Stimulated activated naive B cell treated with anti-CD40 and anti-IgM and Interleukin-4, amounts not matched to agents 10 μg/mL and 1 μg/mL and 100 μg/mL, for 72 hours (primary cell): ENCODE results near the gene EXOC2.
"Not testable (repeated sequence)": the region's sequence is repeated elsewhere in the genome, so short reads cannot be mapped to it uniquely, and the experiment has no call there.

Experiments
- ATAC-seq, 2 donors: fragments of 150-1000 bp; cut with Tn5 transposase; replicated peaks; 2 replicates each; pipeline ENCODE4 v1.10.0; 2021; ENCODE audit warnings: moderate library complexity in 1 of 2
- DNase-seq: peaks from one replicate; pipeline ENCODE4 v3.0.0; 2021
- H3K27ac Mint-ChIP-seq: one replicate; pipeline ENCODE4 v1.8.0; 2022; ENCODE audit warnings: mild to moderate bottlenecking, mixed read lengths
- H3K27me3 Mint-ChIP-seq, 2 donors: one replicate each; pipeline ENCODE4 v1.8.0; 2022; ENCODE audit warnings: mixed read lengths in 2 of 2
- H3K36me3 Mint-ChIP-seq, 2 donors: one replicate each; pipeline ENCODE4 v1.8.0; 2022; ENCODE audit warnings: mixed read lengths in 2 of 2, mild to moderate bottlenecking in 1 of 2
- H3K4me1 Mint-ChIP-seq, 2 donors: one replicate each; pipeline ENCODE4 v1.8.0; 2022; ENCODE audit warnings: mixed read lengths in 2 of 2, mild to moderate bottlenecking in 1 of 2
- H3K4me3 Mint-ChIP-seq, 2 donors: one replicate each; pipeline ENCODE4 v1.8.0; 2022; ENCODE audit warnings: mild to moderate bottlenecking in 2 of 2, mixed read lengths in 2 of 2, moderate library complexity in 1 of 2
- H3K9me3 Mint-ChIP-seq, 2 donors: one replicate each; pipeline ENCODE4 v1.8.0; 2022; ENCODE audit warnings: mixed read lengths in 2 of 2, mild to moderate bottlenecking in 1 of 2

Gene EXOC2

GRCh38 chr6:583635-584034, 109.3 kb downstream of the EXOC2 start:
- Mint-ChIP-seq H3K4me1 (no peaks in the 10 kb centered on the region), H3K27me3 (no peaks in the 10 kb centered on the region), H3K36me3 (peaks cover 5 to 14% of the 10 kb centered on the region in 2 donors), H3K4me3 (no peak overlapping the region), H3K27ac (no peak overlapping the region), H3K9me3 (no peaks in the 10 kb centered on the region)
- DNase-seq (no peak), ATAC-seq (no peak)

DNA sequence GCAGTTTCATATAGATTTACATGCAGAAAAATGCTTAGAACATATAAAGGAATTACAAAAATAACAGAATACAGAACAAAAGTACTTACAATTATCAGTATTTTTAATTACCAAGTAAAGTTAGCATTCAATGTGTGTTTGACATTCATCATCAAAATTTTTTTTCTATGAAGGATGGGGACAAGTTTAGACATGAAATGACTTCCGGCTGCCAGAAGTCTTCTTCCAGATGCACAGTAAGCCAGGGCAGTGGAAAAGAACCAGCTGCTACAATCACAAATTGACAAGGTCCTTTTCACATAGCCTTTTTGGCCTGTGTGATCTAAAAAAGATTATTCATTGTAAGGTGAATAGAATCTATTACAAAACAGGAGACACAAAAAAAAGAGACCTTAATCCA, 109.8 kb downstream of the EXOC2 start:
- Mint-ChIP-seq H3K4me1 (no peaks in the 10 kb centered on the region), H3K9me3 (no peaks in the 10 kb centered on the region), H3K27ac (no peak overlapping the region), H3K4me3 (no peak overlapping the region), H3K36me3 (peaks cover 5 to 14% of the 10 kb centered on the region in 2 donors), H3K27me3 (no peaks in the 10 kb centered on the region)
- ATAC-seq, result no peak
- no peak for DNase-seq

- DNase-seq (no peak), ATAC-seq (no peak)
- Mint-ChIP-seq H3K4me1 (no peaks in the 10 kb centered on the region), H3K36me3 (peaks cover 5 to 14% of the 10 kb centered on the region in 2 donors), H3K4me3 (no peak overlapping the region), H3K27me3 (no peaks in the 10 kb centered on the region), H3K9me3 (no peaks in the 10 kb centered on the region), H3K27ac (no peak overlapping the region)
Measured at GRCh38 chr6:582370-582769, 110.6 kb downstream of the EXOC2 start.

- Mint-ChIP-seq H3K27me3 (no peaks in the 10 kb centered on the region), H3K36me3 (peaks cover 12 to 26% of the 10 kb centered on the region in 2 donors), H3K4me3 (no peak overlapping the region), H3K4me1 (no peaks in the 10 kb centered on the region), H3K27ac (no peak overlapping the region), H3K9me3 (no peaks in the 10 kb centered on the region)
- ATAC-seq, result no peak
- DNase-seq, result no peak
Measured at GRCh38 chr6:579339-579738, 113.6 kb downstream of the EXOC2 start.

GRCh38 chr6:572596-573265, 120.2 kb downstream of the EXOC2 start:
- Mint-ChIP-seq H3K36me3 (peaks cover 20 to 48% of the 10 kb centered on the region in 2 donors), H3K27me3 (no peaks in the 10 kb centered on the region), H3K4me1 (no peaks in the 10 kb centered on the region), H3K27ac (no peak overlapping the region), H3K9me3 (no peaks in the 10 kb centered on the region), H3K4me3 (no peak overlapping the region)
- ATAC-seq, result no peak
- DNase-seq, result no peak

- DNase-seq (no peak), ATAC-seq (no peak)
- H3K4me3 Mint-ChIP-seq, result no peak overlapping the region
- H3K4me1 Mint-ChIP-seq, result no peaks in the 10 kb centered on the region
- H3K27ac Mint-ChIP-seq, result no peak overlapping the region
- H3K9me3 Mint-ChIP-seq, result no peaks in the 10 kb centered on the region
- H3K36me3 Mint-ChIP-seq, result peaks cover 23 to 54% of the 10 kb centered on the region in 2 donors
- H3K27me3 Mint-ChIP-seq, result no peaks in the 10 kb centered on the region
Measured at GRCh38 chr6:571892-572291, 121.0 kb downstream of the EXOC2 start.

DNA sequence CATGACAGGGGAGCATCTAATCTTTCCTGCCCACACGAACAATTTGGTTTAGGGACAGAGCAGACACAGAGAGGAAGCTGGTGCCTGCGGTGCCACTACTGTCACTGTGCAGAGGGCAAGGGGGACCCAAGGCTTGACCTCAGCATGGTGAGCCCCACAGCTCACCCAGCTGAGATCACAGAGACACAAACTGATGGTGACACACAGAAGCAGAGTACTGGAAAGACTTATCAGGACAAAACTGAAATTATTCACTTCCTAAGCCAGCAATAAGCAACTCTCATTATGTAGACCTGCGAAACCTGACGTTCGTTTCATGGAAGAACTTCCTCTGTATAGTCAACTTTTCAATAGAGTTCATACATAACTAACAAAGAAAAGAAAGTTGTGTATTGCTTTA, 122.1 kb downstream of the EXOC2 start:
- Mint-ChIP-seq H3K9me3 (no peaks in the 10 kb centered on the region), H3K27ac (no peak overlapping the region), H3K27me3 (no peaks in the 10 kb centered on the region), H3K4me3 (no peak overlapping the region), H3K36me3 (peaks cover 23 to 54% of the 10 kb centered on the region in 2 donors), H3K4me1 (no peaks in the 10 kb centered on the region)
- DNase-seq, result no peak
- no peak for ATAC-seq

GRCh38 chr6:568954-569523, 123.9 kb downstream of the EXOC2 start:
- Mint-ChIP-seq H3K27ac (no peak overlapping the region), H3K4me3 (no peak overlapping the region), H3K9me3 (no peaks in the 10 kb centered on the region), H3K27me3 (no peaks in the 10 kb centered on the region), H3K4me1 (no peaks in the 10 kb centered on the region), H3K36me3 (peaks cover 16 to 43% of the 10 kb centered on the region in 2 donors)
- DNase-seq (no peak), ATAC-seq (no peak)

DNA sequence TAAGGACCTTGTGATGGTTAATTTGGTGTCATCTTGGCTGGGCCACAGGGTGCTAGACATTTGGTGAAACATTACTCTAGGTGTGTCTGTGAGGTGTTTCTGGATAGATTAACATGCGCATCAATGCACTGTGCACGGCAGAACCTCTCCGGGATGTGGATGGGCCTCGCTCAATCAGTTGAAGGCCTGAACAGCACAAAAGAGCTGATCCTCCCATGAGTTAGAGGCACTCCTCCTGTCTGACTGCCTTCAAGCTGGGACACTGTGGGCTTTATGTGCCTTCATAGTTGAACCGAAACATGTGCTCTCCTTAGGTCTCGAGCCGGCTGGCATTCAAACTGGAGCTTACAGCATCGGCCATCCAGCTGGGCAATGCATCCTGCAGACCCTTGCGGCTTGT, 124.9 kb downstream of the EXOC2 start:
- H3K27me3 Mint-ChIP-seq, result no peaks in the 10 kb centered on the region
- no peak overlapping the region for H3K27ac Mint-ChIP-seq
- no peaks in the 10 kb centered on the region for H3K4me1 Mint-ChIP-seq
- no peak for DNase-seq
- H3K9me3 Mint-ChIP-seq, result no peaks in the 10 kb centered on the region
- peaks cover 16 to 41% of the 10 kb centered on the region in 2 donors for H3K36me3 Mint-ChIP-seq
- no peak overlapping the region for H3K4me3 Mint-ChIP-seq
- ATAC-seq, result no peak

GRCh38 chr6:563863-564262, 129.1 kb downstream of the EXOC2 start:
- peaks cover 20 to 40% of the 10 kb centered on the region in 2 donors for H3K36me3 Mint-ChIP-seq
- peaks cover 0 to 8% of the 10 kb centered on the region in 2 donors for H3K4me1 Mint-ChIP-seq
- no peaks in the 10 kb centered on the region for H3K27me3 Mint-ChIP-seq
- ATAC-seq (no peak), DNase-seq (no peak)
- H3K27ac Mint-ChIP-seq, result no peak overlapping the region
- H3K4me3 Mint-ChIP-seq, result no peak overlapping the region
- H3K9me3 Mint-ChIP-seq, result no peaks in the 10 kb centered on the region

DNA sequence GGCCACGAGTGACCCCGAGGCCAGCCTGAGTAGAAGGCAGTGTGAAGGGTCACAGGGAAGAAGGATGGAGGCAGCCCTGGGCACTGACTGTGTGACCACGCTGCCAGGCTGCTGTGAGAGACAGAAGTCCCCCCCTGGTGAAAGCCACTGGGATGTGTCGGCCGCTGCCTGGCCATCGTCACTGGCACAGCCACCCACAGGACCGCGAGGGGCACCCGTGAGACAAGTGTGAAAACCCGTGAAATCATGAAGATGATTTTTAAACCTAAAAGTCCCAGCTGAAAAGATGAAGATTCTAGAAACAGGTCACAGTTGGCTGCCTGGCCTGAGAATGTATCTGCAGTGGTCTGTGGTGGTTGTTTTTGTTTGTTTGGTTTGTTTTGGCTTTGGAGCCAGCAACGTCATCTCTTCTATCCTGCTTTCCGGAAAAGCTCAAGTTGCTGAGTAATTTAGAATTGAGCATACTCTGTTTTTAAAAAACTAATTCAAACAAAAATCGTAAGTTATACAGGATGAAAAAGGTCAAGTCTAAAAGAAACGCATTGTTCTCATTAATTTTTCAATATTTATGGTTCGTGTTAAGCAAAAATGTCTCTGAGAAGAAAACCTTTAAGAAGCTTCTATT, 130.8 kb downstream of the EXOC2 start:
- DNase-seq (no peak), ATAC-seq (no peak)
- H3K27me3 Mint-ChIP-seq, result no peaks in the 10 kb centered on the region
- no peaks in the 10 kb centered on the region for H3K9me3 Mint-ChIP-seq
- peak overlapping the region; percentile 39 for H3K27ac Mint-ChIP-seq
- peaks cover 17 to 34% of the 10 kb centered on the region in 2 donors for H3K36me3 Mint-ChIP-seq
- peaks cover 4 to 14% of the 10 kb centered on the region in 2 donors for H3K4me1 Mint-ChIP-seq
- no peak overlapping the region for H3K4me3 Mint-ChIP-seq

DNA sequence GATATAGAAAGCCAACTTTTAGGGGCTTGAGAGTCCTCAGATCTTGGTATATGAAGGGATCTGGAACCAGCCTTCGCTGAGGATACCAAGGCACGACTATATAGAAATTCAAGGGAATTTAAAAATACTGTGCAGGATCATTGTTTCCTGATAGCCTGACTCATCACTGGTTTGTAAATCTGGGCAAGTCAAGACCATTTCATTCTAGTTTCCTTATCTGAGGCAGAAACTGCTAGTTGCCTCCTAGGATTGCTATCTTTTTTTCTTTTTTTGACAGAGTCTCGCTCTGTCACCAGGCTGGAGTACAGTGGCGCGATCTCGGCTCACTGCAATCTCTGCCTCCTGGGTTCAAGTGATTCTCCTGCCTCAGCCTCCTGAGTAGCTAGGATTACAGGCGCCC, 131.6 kb downstream of the EXOC2 start:
- Mint-ChIP-seq H3K4me1 (peaks cover 4 to 14% of the 10 kb centered on the region in 2 donors), H3K36me3 (peaks cover 20 to 32% of the 10 kb centered on the region in 2 donors)
- not testable (repeated sequence) for DNase-seq, H3K27me3 Mint-ChIP-seq, H3K4me3 Mint-ChIP-seq, ATAC-seq, H3K9me3 Mint-ChIP-seq, H3K27ac Mint-ChIP-seq

DNA sequence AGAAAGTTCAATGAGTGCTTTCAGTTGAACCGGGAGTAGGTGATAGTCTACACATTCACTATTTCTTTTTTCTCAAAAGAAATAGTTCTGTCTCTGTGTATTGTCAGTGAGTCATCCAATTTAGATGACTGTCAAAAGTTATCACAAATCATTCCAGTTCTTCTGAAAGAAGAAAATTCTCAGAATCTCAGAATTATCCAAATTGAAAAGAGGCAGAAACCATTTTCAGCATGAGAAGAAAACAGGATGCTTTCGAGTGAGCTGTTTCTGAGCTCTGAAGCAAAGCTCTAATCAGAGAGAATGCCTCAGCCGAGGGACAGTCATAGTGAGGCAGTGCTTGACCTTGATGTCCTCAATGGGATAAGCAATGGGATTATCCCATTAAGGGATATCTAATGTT, 134.0 kb downstream of the EXOC2 start:
- Mint-ChIP-seq H3K4me1 (peaks cover 4 to 14% of the 10 kb centered on the region in 2 donors), H3K27ac (no peak overlapping the region), H3K4me3 (no peak overlapping the region), H3K9me3 (no peaks in the 10 kb centered on the region), H3K36me3 (peaks cover 26 to 36% of the 10 kb centered on the region in 2 donors), H3K27me3 (no peaks in the 10 kb centered on the region)
- ATAC-seq (no peak), DNase-seq (no peak)

- H3K4me3 Mint-ChIP-seq, result no peak overlapping the region
- peaks cover 4 to 14% of the 10 kb centered on the region in 2 donors for H3K4me1 Mint-ChIP-seq
- H3K27me3 Mint-ChIP-seq, result no peaks in the 10 kb centered on the region
- DNase-seq (no peak), ATAC-seq (no peak)
- H3K27ac Mint-ChIP-seq, result no peak overlapping the region
- H3K9me3 Mint-ChIP-seq, result no peaks in the 10 kb centered on the region
- H3K36me3 Mint-ChIP-seq, result peaks cover 28 to 37% of the 10 kb centered on the region in 2 donors
Measured at GRCh38 chr6:558089-558488, 134.8 kb downstream of the EXOC2 start.

DNA sequence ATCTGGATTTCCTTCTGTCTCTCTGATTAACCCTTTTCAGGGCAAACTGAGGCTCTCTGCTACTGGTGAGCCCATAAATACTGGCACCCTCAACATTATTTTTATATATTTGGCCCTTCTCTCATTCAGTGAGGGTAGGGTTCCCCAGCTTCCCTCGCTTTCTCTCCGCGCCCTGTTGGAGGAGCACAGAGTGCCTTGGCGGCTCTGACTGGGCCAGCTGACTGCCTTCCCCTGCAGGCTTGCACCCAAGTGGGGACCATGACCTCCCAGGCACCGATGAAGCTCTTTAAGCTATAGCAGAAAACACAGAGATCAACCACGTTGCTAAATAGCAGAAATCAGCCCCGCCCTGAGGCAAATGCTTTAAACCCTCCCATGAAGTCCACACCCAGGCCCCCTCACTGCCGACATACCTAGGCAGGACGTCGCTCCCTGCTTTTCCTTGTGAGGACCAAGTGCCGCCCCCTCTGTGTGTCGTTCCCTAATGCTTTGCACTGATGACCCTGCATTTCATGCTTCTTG, 141.0 kb downstream of the EXOC2 start:
- H3K4me1 Mint-ChIP-seq, result peaks cover 8 to 22% of the 10 kb centered on the region in 2 donors
- H3K9me3 Mint-ChIP-seq, result no peaks in the 10 kb centered on the region
- ATAC-seq (no peak), DNase-seq (no peak)
- no peak overlapping the region for H3K4me3 Mint-ChIP-seq
- no peaks in the 10 kb centered on the region for H3K27me3 Mint-ChIP-seq
- H3K36me3 Mint-ChIP-seq, result peaks cover 25 to 42% of the 10 kb centered on the region in 2 donors
- H3K27ac Mint-ChIP-seq, result no peak overlapping the region
